OCI-LY1 (cell line): Measurements from ENCODE around the gene CORO2B.
A peak's percentile ranks its signal among the peaks of the same experiment; 100 is the strongest.

Experiments
- H2AFZ ChIP-seq: fragments of 200-600 bp; sonication (generic), shearing (Covaris generic); 2 replicates; pipeline ENCODE4 v1.6.0; 2014; ENCODE audit warnings: antibody characterized with exemption, mild to moderate bottlenecking, low read length
- H3F3A ChIP-seq: fragments of 200-600 bp; sonication (generic), shearing (Covaris generic); 2 replicates; pipeline ENCODE4 v1.6.0; 2014; ENCODE audit warnings: mild to moderate bottlenecking, antibody characterized with exemption, low read length, moderate library complexity; ENCODE audit not compliant: insufficient read depth
- H3K27ac ChIP-seq: fragments of 200-600 bp; sonication (generic); 2 replicates; pipeline ENCODE4 v1.5.1; 2014; ENCODE audit warnings: low read length, mixed run types, mild to moderate bottlenecking, low read depth; ENCODE audit not compliant: poor library complexity, severe bottlenecking
- H3K27me3 ChIP-seq: fragments of 200-600 bp; sonication (generic); 2 replicates; pipeline ENCODE4 v1.6.0; 2014; ENCODE audit warnings: antibody characterized with exemption, mild to moderate bottlenecking, low read length, moderate library complexity; ENCODE audit not compliant: insufficient read depth
- H3K36me3 ChIP-seq: fragments of 200-600 bp; sonication (generic); 2 replicates; pipeline ENCODE4 v1.6.1; 2014; ENCODE audit warnings: mild to moderate bottlenecking, antibody characterized with exemption, low read length, moderate library complexity, mixed read lengths; ENCODE audit not compliant: insufficient read depth
- H3K4me1 ChIP-seq: fragments of 200-600 bp; sonication (generic); 2 replicates; pipeline ENCODE4 v1.5.1; 2014; ENCODE audit warnings: mild to moderate bottlenecking, low read length, moderate library complexity; ENCODE audit not compliant: insufficient read depth, severe bottlenecking
- H3K4me2 ChIP-seq: fragments of 200-600 bp; sonication (generic), shearing (Covaris generic); 2 replicates; pipeline ENCODE4 v1.6.1; 2014; ENCODE audit warnings: low read length
- H3K4me3 ChIP-seq: fragments of 200-600 bp; sonication (generic); 2 replicates; pipeline ENCODE4 v1.5.1; 2014; ENCODE audit warnings: low read length, low read depth, mild to moderate bottlenecking, mixed read lengths; ENCODE audit not compliant: poor library complexity, severe bottlenecking
- H3K79me2 ChIP-seq: fragments of 200-600 bp; shearing (Covaris generic); 2 replicates; pipeline ENCODE4 v1.6.1; 2016; ENCODE audit warnings: mixed run types, low read length, mixed read lengths; ENCODE audit not compliant: insufficient read depth
- H3K9ac ChIP-seq: fragments of 200-600 bp; sonication (generic), shearing (Covaris generic); 2 replicates; pipeline ENCODE4 v1.6.1; 2014; ENCODE audit warnings: mild to moderate bottlenecking, low read length, mixed read lengths
- H3K9me2 ChIP-seq: fragments of 200-600 bp; sonication (generic), shearing (Covaris generic); 2 replicates; pipeline ENCODE4 v1.6.1; 2014; ENCODE audit warnings: low read depth, mild to moderate bottlenecking, low read length, mixed read lengths
- H3K9me3 ChIP-seq: fragments of 200-600 bp; shearing (Covaris generic); 2 replicates; pipeline ENCODE4 v1.6.1; 2014; ENCODE audit warnings: low read length, mixed read lengths
- H4K20me1 ChIP-seq: fragments of 200-600 bp; sonication (generic), shearing (Covaris generic); 2 replicates; pipeline ENCODE4 v1.6.0; 2016; ENCODE audit warnings: mild to moderate bottlenecking, low read length; ENCODE audit not compliant: insufficient read depth
- EZH2 ChIP-seq: fragments of 200-600 bp; sonication (generic), shearing (Covaris generic); IDR thresholded peaks from 2 replicates; pipeline ENCODE4 v1.8.0; 2017; ENCODE audit warnings: borderline replicate concordance, mixed run types, mild to moderate bottlenecking, antibody characterized with exemption, low read length, moderate library complexity, mixed read lengths
- TF ChIP-seq, protein P1 (sequence below): fragments of 200-600 bp; sonication (generic), shearing (Covaris generic); IDR thresholded peaks from 2 replicates; pipeline ENCODE4 v1.5.1; 2017; ENCODE audit warnings: mild to moderate bottlenecking, antibody characterized with exemption, low read length, moderate library complexity, mixed read lengths

Gene CORO2B

DNA sequence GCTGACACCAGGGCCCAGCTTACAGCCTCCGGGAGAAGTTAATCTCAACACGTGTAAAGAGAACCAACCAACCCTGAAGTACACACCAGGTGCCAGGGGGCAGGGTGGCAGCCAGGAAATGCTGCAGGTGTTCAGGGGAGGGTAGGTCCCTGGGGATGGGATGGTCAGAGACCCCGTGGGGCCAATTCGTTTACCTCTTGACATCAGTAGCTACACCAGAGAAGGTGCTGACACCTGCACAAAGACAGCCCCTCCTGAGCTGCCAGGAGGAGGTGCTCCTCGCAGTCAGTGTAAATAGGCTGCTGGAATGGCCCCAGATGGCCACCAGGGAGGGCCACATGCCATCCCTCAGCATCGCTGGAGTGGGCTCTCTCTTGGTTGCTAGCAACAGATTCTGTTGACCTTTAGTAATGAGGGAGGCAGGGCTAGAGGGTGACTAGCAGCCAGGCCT is 52.8 kb downstream of the CORO2B start:
- H4K20me1 ChIP-seq = no peaks in the 10 kb centered on the region
- no peaks in the 10 kb centered on the region for H3F3A ChIP-seq
- TF ChIP-seq, protein P1, sequence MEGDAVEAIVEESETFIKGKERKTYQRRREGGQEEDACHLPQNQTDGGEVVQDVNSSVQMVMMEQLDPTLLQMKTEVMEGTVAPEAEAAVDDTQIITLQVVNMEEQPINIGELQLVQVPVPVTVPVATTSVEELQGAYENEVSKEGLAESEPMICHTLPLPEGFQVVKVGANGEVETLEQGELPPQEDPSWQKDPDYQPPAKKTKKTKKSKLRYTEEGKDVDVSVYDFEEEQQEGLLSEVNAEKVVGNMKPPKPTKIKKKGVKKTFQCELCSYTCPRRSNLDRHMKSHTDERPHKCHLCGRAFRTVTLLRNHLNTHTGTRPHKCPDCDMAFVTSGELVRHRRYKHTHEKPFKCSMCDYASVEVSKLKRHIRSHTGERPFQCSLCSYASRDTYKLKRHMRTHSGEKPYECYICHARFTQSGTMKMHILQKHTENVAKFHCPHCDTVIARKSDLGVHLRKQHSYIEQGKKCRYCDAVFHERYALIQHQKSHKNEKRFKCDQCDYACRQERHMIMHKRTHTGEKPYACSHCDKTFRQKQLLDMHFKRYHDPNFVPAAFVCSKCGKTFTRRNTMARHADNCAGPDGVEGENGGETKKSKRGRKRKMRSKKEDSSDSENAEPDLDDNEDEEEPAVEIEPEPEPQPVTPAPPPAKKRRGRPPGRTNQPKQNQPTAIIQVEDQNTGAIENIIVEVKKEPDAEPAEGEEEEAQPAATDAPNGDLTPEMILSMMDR = peak; percentile 52; the same call in 1 of the 2 replicates
- no peak for TF ChIP-seq EZH2
- no peak overlapping the region for H2AFZ ChIP-seq
- H3K79me2 ChIP-seq = no peaks in the 10 kb centered on the region
- peaks cover 61% of the 10 kb centered on the region for H3K4me1 ChIP-seq
- H3K4me2 ChIP-seq = peak overlapping the region; percentile 43
- no peaks in the 10 kb centered on the region for H3K9me3 ChIP-seq
- H3K9me2 ChIP-seq = no peaks in the 10 kb centered on the region
- no peaks in the 10 kb centered on the region for H3K36me3 ChIP-seq
- no peak overlapping the region; the same call in 1 of the 2 replicates for H3K9ac ChIP-seq
- peak overlapping the region; percentile 3 for H3K4me3 ChIP-seq
- H3K27me3 ChIP-seq = no peaks in the 10 kb centered on the region
- H3K27ac ChIP-seq = peak overlapping the region; percentile 75

DNA sequence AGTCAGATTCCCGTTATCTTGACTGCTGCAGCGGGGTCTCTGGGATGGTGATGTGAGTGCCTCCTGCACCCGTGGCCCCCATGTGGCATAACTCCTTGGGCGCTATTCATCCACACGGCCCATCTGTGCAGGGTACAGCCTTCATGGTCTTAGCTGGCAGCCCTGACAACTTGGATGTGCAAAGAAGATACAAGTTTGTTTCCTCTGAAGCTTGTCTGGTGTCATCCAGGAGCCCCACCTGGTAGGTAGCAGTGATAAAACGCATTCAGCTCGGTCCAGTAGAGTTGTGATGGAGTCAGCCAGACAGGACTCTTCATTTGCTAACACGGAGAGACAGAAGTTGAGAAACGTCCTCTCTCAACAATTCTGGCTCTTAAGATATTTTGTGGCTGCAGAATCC is 53.3 kb downstream of the CORO2B start:
- Histone ChIP-seq H3K9ac (no peak overlapping the region; the same call in 1 of the 2 replicates), H3K4me2 (peak overlapping the region; percentile 43), H3K79me2 (no peaks in the 10 kb centered on the region), H3F3A (no peaks in the 10 kb centered on the region), H3K4me1 (peaks cover 61% of the 10 kb centered on the region), H3K27me3 (no peaks in the 10 kb centered on the region), H3K9me2 (no peaks in the 10 kb centered on the region), H3K9me3 (no peaks in the 10 kb centered on the region), H3K27ac (peak overlapping the region; percentile 75), H3K4me3 (peak overlapping the region; percentile 3), H4K20me1 (no peaks in the 10 kb centered on the region), H2AFZ (no peak overlapping the region), H3K36me3 (no peaks in the 10 kb centered on the region)
- TF ChIP-seq EZH2 = no peak
- TF ChIP-seq, protein P1 = no peak; the same call in 1 of the 2 replicates

DNA sequence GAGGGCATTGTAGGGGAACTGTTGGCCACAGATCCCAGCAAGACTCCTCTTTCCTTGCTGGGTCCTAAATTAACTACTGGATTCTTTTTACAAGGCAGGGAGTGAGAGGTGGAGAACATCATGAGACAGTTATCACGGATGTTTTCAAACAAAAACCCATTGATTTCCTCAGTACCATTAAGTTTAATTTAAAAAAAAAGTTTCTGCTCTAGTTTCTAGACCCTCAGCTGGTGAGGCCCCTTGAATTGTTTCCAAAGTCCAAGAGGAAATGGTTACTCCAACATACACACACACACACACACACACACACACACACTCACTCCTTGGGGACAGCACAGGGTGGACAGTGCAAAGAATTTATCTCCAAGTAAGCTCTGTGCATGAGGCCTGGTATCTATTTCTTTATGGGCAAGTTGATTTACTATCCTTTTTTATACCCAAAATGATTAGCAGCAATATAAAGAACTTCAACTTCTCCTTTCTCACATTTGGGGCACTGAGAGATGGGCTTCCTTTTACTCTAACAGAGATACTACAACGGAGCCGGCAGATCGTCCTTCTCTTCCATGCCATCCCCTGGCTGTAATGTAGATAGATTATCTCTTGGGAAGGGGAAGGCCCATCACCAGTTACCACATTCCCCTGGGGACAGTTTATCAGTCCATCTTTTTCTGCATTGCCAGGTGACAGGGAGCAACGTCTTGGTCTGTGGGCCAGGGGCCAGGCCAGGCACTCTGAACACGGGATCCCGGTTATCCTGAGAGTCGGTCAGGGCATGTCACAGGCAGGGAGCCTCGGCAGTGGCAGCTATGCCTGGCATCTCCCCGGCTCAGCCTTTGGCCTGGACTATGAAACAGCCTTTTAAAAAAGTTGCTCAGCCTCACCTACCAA is 54.7 kb downstream of the CORO2B start:
- Histone ChIP-seq H3K79me2 (no peaks in the 10 kb centered on the region), H2AFZ (no peak overlapping the region), H3K4me3 (no peak overlapping the region), H3F3A (no peaks in the 10 kb centered on the region), H3K4me2 (peak overlapping the region; percentile 23; the same call in 1 of the 2 replicates), H4K20me1 (no peaks in the 10 kb centered on the region), H3K9me2 (no peaks in the 10 kb centered on the region), H3K27ac (peak overlapping the region; percentile 75), H3K36me3 (no peaks in the 10 kb centered on the region), H3K9me3 (no peaks in the 10 kb centered on the region), H3K27me3 (no peaks in the 10 kb centered on the region), H3K9ac (peak overlapping the region; percentile 5; the same call in 1 of the 2 replicates), H3K4me1 (peaks cover 61% of the 10 kb centered on the region)
- no peak for TF ChIP-seq EZH2
- TF ChIP-seq, protein P1 = no peak
